HL-60 (cell line): ENCODE results near the gene CTRB1.

ENCODE experiments used
- DNase-seq, 2 experiments: peaks; one replicate each; pipeline ENCODE4 v3.0.0-alpha.2; 2010 to 2020; ENCODE audit warnings: low read depth in 1 of 2, low spot score in 1 of 2
- H3K27ac ChIP-seq: fragments of 250-450 bp; sonication (Bioruptor Pico); replicated peaks from 2 replicates; pipeline ENCODE4 v1.5.1; 2020; ENCODE audit warnings: mild to moderate bottlenecking, moderate library complexity
- H3K27me3 ChIP-seq: fragments of 250-450 bp; sonication (Bioruptor Pico); 2 replicates; pipeline ENCODE4 v1.5.1; 2021; ENCODE audit warnings: mild to moderate bottlenecking, moderate library complexity; ENCODE audit not compliant: insufficient read depth, poor library complexity, severe bottlenecking
- H3K4me3 ChIP-seq: replicated peaks from 2 replicates; pipeline ENCODE4 v1.5.1; 2011; ENCODE audit warnings: mild to moderate bottlenecking, control low read depth, low read length; ENCODE audit not compliant: insufficient read depth
- CTCF ChIP-seq: IDR thresholded peaks from one replicate; pipeline ENCODE4 v1.5.1; 2011; ENCODE audit warnings: low read length, control low read depth, inconsistent platforms; ENCODE audit not compliant: insufficient read depth
- GABPA ChIP-seq: IDR thresholded peaks from 2 replicates; pipeline ENCODE4 v1.6.1; 2012; ENCODE audit warnings: low read depth
- POLR2AphosphoS5 ChIP-seq: IDR thresholded peaks from 2 replicates; pipeline ENCODE4 v1.6.1; 2012; ENCODE audit warnings: low read depth
- REST ChIP-seq: IDR thresholded peaks from 2 replicates; pipeline ENCODE4 v1.6.1; 2012; ENCODE audit warnings: low read depth; ENCODE audit not compliant: insufficient replicate concordance
- SPI1 ChIP-seq: IDR thresholded peaks from 2 replicates; pipeline ENCODE4 v1.6.1; 2012; ENCODE audit warnings: low read depth, mild to moderate bottlenecking, borderline replicate concordance

The CTRB1 gene

GRCh38 chr16:75251280-75252048, 32.7 kb downstream of the CTRB1 start, which contains the start of gene BCAR1:
TSS of gene BCAR1 (minus strand) at chr16:75251624. CDS start at chr16:75251482, 142 bp downstream.
- no peak for DNase-seq
- TF ChIP-seq CTCF = no peak
- Histone ChIP-seq H3K27me3 (peaks cover 80% of the 10 kb centered on the region), H3K4me3 (no peak within 1 kb of the TSS), H3K27ac (no peak within 1 kb of the TSS)

GRCh38 chr16:75252049-75252864, 33.5 kb downstream of the CTRB1 start:
- no peak overlapping the region for H3K4me3 ChIP-seq
- peaks cover 82% of the 10 kb centered on the region for H3K27me3 ChIP-seq
- DNase-seq = no peak
- no peak overlapping the region for H3K27ac ChIP-seq
- TF ChIP-seq REST = no peak
- TF ChIP-seq CTCF = no peak
- no peak for TF ChIP-seq SPI1
- TF ChIP-seq GABPA = no peak
- no peak for TF ChIP-seq POLR2AphosphoS5

GRCh38 chr16:75252946-75253911, 34.4 kb downstream of the CTRB1 start:
- TF ChIP-seq SPI1 (no peak), CTCF (no peak), GABPA (no peak), REST (no peak), POLR2AphosphoS5 (no peak)
- no peak overlapping the region for H3K4me3 ChIP-seq
- no peak for DNase-seq
- H3K27ac ChIP-seq = no peak overlapping the region
- peaks cover 81% of the 10 kb centered on the region for H3K27me3 ChIP-seq
